GM23338 (cell line): Measurements from ENCODE around the gene NPC1. TPM values are rescaled to one million over a fixed set of nuclear protein-coding genes. Genes with fewer than 3 reads are reported as not detected.

Source experiments
- ATAC-seq: fragments of 200-7000 bp; cut with Tn5 transposase; 3 replicates; pipeline ENCODE4 v1.9.1; 2020
- DNase-seq: peaks from one replicate; pipeline ENCODE4 v3.0.0-alpha.2; 2015; ENCODE audit warnings: low spot score
- H2AFZ ChIP-seq: fragments of 200-600 bp; sonication (generic); 2 replicates; pipeline ENCODE4 v1.8.0; 2016; ENCODE audit warnings: antibody characterized with exemption, mild to moderate bottlenecking, moderate library complexity
- H3F3A ChIP-seq: fragments of 200-600 bp; sonication (generic); replicated peaks from 2 replicates; pipeline ENCODE4 v1.8.0; 2017; ENCODE audit warnings: antibody characterized with exemption, mixed run types, low read depth
- H3K27ac ChIP-seq: fragments of 200-600 bp; sonication (generic); 2 replicates; pipeline ENCODE4 v1.6.1; 2016; ENCODE audit warnings: low read depth
- H3K27me3 ChIP-seq: fragments of 200-600 bp; sonication (generic); 2 replicates; pipeline ENCODE4 v1.8.0; 2016; ENCODE audit warnings: mild to moderate bottlenecking, mixed run types, moderate library complexity; ENCODE audit not compliant: insufficient read depth
- H3K36me3 ChIP-seq: fragments of 200-600 bp; sonication (generic); 2 replicates; pipeline ENCODE4 v1.8.0; 2016; ENCODE audit warnings: mild to moderate bottlenecking; ENCODE audit not compliant: insufficient read depth
- H3K4me1 ChIP-seq: fragments of 200-600 bp; sonication (generic); 2 replicates; pipeline ENCODE4 v1.8.0; 2016; ENCODE audit warnings: mild to moderate bottlenecking, moderate library complexity; ENCODE audit not compliant: insufficient read depth
- H3K4me2 ChIP-seq: fragments of 200-600 bp; sonication (generic); 2 replicates; pipeline ENCODE4 v1.7.1; 2017; ENCODE audit warnings: mixed run types
- H3K4me3 ChIP-seq: fragments of 200-600 bp; sonication (generic); 2 replicates; pipeline ENCODE4 v1.6.1; 2016; ENCODE audit warnings: mixed run types
- H3K79me2 ChIP-seq: fragments of 200-600 bp; sonication (generic); replicated peaks from 2 replicates; pipeline ENCODE4 v1.8.0; 2017; ENCODE audit warnings: mild to moderate bottlenecking; ENCODE audit not compliant: insufficient read depth
- H3K9me2 ChIP-seq: fragments of 200-600 bp; sonication (generic); 2 replicates; pipeline ENCODE4 v1.8.0; 2017; ENCODE audit not compliant: insufficient read depth
- H4K20me1 ChIP-seq: fragments of 200-600 bp; sonication (generic); replicated peaks from 2 replicates; pipeline ENCODE4 v1.8.0; 2017; ENCODE audit warnings: mild to moderate bottlenecking; ENCODE audit not compliant: insufficient read depth
- H3K27ac Mint-ChIP-seq: 2 replicates; pipeline ENCODE4 v1.8.0; 2020; ENCODE audit warnings: inconsistent platforms, mild to moderate bottlenecking, moderate library complexity, mixed read lengths
- H3K27me3 Mint-ChIP-seq: 3 replicates; pipeline ENCODE4 v1.8.0; 2022; ENCODE audit warnings: low read depth, mild to moderate bottlenecking, moderate library complexity, mixed read lengths, inconsistent platforms; ENCODE audit not compliant: insufficient read depth, poor library complexity
- H3K36me3 Mint-ChIP-seq: 3 replicates; pipeline ENCODE4 v1.8.0; 2021; ENCODE audit warnings: low read depth, mild to moderate bottlenecking, inconsistent platforms, moderate library complexity, mixed read lengths
- H3K4me1 Mint-ChIP-seq: 3 replicates; pipeline ENCODE4 v1.8.0; 2020; ENCODE audit warnings: mild to moderate bottlenecking, inconsistent platforms, mixed read lengths
- H3K4me3 Mint-ChIP-seq: 3 replicates; pipeline ENCODE4 v1.8.0; 2021; ENCODE audit warnings: moderate library complexity, mild to moderate bottlenecking, inconsistent platforms, mixed read lengths
- H3K9me3 Mint-ChIP-seq: 3 replicates; pipeline ENCODE4 v1.8.0; 2020; ENCODE audit warnings: moderate library complexity, mild to moderate bottlenecking, inconsistent platforms, mixed read lengths
- CREB1 ChIP-seq: fragments of 250-450 bp; sonication (Bioruptor Pico); IDR thresholded peaks from 2 replicates; pipeline ENCODE4 v1.5.0; 2020; ENCODE audit warnings: low read depth, mild to moderate bottlenecking, moderate library complexity
- EZH2 ChIP-seq: fragments of 200-600 bp; sonication (generic); IDR thresholded peaks from one replicate; pipeline ENCODE4 v1.8.0; 2017; ENCODE audit warnings: antibody characterized with exemption, mild to moderate bottlenecking, low read depth; ENCODE audit not compliant: unreplicated experiment
- JUNB ChIP-seq: IDR thresholded peaks from one replicate; pipeline ENCODE4 v1.6.1; 2016; ENCODE audit warnings: antibody characterized with exemption; ENCODE audit not compliant: unreplicated experiment
- NANOG ChIP-seq: IDR thresholded peaks from 2 replicates; pipeline ENCODE4 v1.6.1; 2016; ENCODE audit warnings: antibody characterized with exemption, borderline replicate concordance
- POLR2AphosphoS5 ChIP-seq: IDR thresholded peaks from 2 replicates; pipeline ENCODE4 v1.6.1; 2016; ENCODE audit warnings: antibody characterized with exemption, low read depth
- STAT1 ChIP-seq: IDR thresholded peaks from one replicate; pipeline ENCODE4 v1.6.1; 2016; ENCODE audit warnings: antibody characterized with exemption; ENCODE audit not compliant: unreplicated experiment
- ZNF114 ChIP-seq: fragments of 250-450 bp; sonication (Bioruptor Pico); IDR thresholded peaks from 2 replicates; pipeline ENCODE4 v1.5.0; 2020; ENCODE audit warnings: mild to moderate bottlenecking, moderate library complexity
- ZNF331 ChIP-seq: fragments of 250-450 bp; sonication (Bioruptor Pico); IDR thresholded peaks from 2 replicates; pipeline ENCODE4 v1.5.0; 2020; ENCODE audit warnings: low read depth, mild to moderate bottlenecking, moderate library complexity
- polyA plus RNA-seq: library from polyadenylated mRNA; unstranded; fragments of >200 nt; fragmentation: Nextera tagmentation; extraction: Ambion mirVana; gene quantifications from 2 replicates; pipeline ENCODE4 v1.2.1, GENCODE V29; 2016
- total RNA-seq: library from RNA; depleted of rRNA; stranded (reverse); fragments of >200 nt; shearing (Covaris generic); gene quantifications from 2 replicates; pipeline ENCODE4 v1.2.3, GENCODE V29; 2014
- TF ChIP-seq, protein P1 (sequence below): IDR thresholded peaks from one replicate; pipeline ENCODE4 v1.6.1; 2018; ENCODE audit warnings: antibody characterized with exemption; ENCODE audit not compliant: unreplicated experiment
- TF ChIP-seq, protein P2 (sequence below): IDR thresholded peaks from 2 replicates; pipeline ENCODE4 v1.6.1; 2016; ENCODE audit warnings: antibody characterized with exemption
- TF ChIP-seq, protein P3 (sequence below), 2 experiments: fragments of 200-600 bp in 1 of 2; sonication (generic) in 1 of 2; conservative IDR thresholded peaks; 2 replicates each; pipeline versions ENCODE4 v1.5.1 to v1.6.1; 2016 to 2017; ENCODE audit warnings: antibody characterized with exemption in 2 of 2, low read depth in 2 of 2, mild to moderate bottlenecking in 2 of 2, moderate library complexity in 1 of 2

The NPC1 gene
- total and polyA plus RNA-seq, 2 experiments from 2014 or later = 18.4 to 45.1 TPM

DNA sequence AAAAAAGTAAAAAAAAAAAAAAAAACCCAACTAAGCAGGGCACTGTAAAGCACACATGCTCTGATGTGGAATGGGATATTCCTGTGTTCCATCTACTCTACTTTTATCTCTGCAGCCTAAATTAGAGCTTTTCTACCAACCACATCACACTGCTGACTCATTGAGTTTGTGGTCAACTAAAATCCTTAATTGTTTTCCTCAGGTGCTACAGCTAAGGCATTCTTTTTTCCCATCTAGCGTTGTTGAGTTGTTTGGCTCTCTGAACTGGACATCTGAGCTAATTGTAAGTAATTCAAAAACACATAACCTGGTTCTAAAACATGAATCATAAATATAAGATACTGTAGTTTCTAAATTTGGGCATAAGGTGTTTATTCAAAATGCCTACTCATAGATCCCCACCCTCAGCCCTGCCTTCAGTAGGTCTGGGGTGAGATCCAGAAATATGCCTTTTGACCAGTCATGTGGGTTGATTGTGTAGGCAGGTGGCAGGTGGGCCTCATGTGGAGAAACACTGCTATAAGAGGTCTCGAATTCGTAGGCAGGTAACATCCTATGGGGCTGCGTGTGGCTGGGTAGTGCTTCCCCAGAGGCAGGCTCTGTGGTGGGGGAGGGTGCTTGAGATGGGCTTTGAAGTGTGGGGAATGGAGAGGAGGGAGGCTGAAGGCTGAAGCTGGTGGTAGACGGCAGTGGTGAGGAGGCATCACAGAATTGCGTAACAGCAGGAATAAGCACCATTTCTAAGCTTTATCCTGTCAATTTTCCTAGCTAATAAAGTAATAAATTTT is 49.2 kb upstream of the NPC1 start (continued):
- TF ChIP-seq, protein P1, sequence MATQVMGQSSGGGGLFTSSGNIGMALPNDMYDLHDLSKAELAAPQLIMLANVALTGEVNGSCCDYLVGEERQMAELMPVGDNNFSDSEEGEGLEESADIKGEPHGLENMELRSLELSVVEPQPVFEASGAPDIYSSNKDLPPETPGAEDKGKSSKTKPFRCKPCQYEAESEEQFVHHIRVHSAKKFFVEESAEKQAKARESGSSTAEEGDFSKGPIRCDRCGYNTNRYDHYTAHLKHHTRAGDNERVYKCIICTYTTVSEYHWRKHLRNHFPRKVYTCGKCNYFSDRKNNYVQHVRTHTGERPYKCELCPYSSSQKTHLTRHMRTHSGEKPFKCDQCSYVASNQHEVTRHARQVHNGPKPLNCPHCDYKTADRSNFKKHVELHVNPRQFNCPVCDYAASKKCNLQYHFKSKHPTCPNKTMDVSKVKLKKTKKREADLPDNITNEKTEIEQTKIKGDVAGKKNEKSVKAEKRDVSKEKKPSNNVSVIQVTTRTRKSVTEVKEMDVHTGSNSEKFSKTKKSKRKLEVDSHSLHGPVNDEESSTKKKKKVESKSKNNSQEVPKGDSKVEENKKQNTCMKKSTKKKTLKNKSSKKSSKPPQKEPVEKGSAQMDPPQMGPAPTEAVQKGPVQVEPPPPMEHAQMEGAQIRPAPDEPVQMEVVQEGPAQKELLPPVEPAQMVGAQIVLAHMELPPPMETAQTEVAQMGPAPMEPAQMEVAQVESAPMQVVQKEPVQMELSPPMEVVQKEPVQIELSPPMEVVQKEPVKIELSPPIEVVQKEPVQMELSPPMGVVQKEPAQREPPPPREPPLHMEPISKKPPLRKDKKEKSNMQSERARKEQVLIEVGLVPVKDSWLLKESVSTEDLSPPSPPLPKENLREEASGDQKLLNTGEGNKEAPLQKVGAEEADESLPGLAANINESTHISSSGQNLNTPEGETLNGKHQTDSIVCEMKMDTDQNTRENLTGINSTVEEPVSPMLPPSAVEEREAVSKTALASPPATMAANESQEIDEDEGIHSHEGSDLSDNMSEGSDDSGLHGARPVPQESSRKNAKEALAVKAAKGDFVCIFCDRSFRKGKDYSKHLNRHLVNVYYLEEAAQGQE = no peak
- no peak for TF ChIP-seq ZNF114 (CRISPR knock-in tag)

DNA sequence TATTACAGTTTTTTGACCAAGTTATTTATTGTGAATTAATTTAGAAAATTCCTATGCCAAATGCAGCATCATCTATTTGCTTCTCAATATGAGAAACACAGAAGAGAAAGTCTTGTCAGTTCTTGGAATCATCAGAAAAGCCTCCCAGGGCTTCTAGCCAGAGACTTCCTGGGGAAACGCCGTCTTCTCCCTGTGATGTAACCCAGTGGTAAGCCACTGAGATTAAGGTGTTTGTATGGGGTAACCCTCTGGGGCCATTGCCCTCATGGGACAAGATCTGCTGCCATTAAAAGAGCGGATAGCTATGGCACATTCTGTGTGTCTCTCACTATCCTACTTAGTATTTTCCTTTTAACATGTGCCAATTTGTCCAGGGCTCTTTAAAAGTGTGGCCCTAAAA is 48.4 kb upstream of the NPC1 start:
- Mint-ChIP-seq H3K4me1 (peaks cover 11% of the 10 kb centered on the region), H3K36me3 (no peaks in the 10 kb centered on the region), H3K27me3 (peaks cover 5% of the 10 kb centered on the region), H3K4me3 (no peak overlapping the region), H3K27ac (no peak overlapping the region), H3K9me3 (no peaks in the 10 kb centered on the region)
- ATAC-seq (no peak), DNase-seq (no peak)
- no peak overlapping the region for H3K27ac ChIP-seq
- no peak overlapping the region for H3K4me2 ChIP-seq
- H3K9me2 ChIP-seq = no peaks in the 10 kb centered on the region
- H2AFZ ChIP-seq = no peak overlapping the region
- H3K4me1 ChIP-seq = no peaks in the 10 kb centered on the region
- H3K79me2 ChIP-seq = no peaks in the 10 kb centered on the region
- H3K36me3 ChIP-seq = no peaks in the 10 kb centered on the region
- H4K20me1 ChIP-seq = no peaks in the 10 kb centered on the region
- H3K4me3 ChIP-seq = no peak overlapping the region
- no peaks in the 10 kb centered on the region for H3F3A ChIP-seq
- H3K27me3 ChIP-seq = no peaks in the 10 kb centered on the region
- TF ChIP-seq, protein P2, sequence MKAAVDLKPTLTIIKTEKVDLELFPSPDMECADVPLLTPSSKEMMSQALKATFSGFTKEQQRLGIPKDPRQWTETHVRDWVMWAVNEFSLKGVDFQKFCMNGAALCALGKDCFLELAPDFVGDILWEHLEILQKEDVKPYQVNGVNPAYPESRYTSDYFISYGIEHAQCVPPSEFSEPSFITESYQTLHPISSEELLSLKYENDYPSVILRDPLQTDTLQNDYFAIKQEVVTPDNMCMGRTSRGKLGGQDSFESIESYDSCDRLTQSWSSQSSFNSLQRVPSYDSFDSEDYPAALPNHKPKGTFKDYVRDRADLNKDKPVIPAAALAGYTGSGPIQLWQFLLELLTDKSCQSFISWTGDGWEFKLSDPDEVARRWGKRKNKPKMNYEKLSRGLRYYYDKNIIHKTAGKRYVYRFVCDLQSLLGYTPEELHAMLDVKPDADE = no peak
- no peak for TF ChIP-seq POLR2AphosphoS5
- no peak for TF ChIP-seq ZNF331
- no peak for TF ChIP-seq NANOG
- TF ChIP-seq, protein P1 = no peak
- TF ChIP-seq ZNF114 (CRISPR knock-in tag) = no peak
- no peak for TF ChIP-seq STAT1
- TF ChIP-seq, protein P3, sequence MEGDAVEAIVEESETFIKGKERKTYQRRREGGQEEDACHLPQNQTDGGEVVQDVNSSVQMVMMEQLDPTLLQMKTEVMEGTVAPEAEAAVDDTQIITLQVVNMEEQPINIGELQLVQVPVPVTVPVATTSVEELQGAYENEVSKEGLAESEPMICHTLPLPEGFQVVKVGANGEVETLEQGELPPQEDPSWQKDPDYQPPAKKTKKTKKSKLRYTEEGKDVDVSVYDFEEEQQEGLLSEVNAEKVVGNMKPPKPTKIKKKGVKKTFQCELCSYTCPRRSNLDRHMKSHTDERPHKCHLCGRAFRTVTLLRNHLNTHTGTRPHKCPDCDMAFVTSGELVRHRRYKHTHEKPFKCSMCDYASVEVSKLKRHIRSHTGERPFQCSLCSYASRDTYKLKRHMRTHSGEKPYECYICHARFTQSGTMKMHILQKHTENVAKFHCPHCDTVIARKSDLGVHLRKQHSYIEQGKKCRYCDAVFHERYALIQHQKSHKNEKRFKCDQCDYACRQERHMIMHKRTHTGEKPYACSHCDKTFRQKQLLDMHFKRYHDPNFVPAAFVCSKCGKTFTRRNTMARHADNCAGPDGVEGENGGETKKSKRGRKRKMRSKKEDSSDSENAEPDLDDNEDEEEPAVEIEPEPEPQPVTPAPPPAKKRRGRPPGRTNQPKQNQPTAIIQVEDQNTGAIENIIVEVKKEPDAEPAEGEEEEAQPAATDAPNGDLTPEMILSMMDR (conservative IDR thresholded peaks at IDR 0.05; ENCODE audit: low read depth in 2 of 2) = no peak
- TF ChIP-seq JUNB = no peak
- TF ChIP-seq EZH2 = no peak
- no peak for TF ChIP-seq CREB1 (CRISPR knock-in tag)
